ENCODE data around the gene EML6.

The EML6 gene

DNA sequence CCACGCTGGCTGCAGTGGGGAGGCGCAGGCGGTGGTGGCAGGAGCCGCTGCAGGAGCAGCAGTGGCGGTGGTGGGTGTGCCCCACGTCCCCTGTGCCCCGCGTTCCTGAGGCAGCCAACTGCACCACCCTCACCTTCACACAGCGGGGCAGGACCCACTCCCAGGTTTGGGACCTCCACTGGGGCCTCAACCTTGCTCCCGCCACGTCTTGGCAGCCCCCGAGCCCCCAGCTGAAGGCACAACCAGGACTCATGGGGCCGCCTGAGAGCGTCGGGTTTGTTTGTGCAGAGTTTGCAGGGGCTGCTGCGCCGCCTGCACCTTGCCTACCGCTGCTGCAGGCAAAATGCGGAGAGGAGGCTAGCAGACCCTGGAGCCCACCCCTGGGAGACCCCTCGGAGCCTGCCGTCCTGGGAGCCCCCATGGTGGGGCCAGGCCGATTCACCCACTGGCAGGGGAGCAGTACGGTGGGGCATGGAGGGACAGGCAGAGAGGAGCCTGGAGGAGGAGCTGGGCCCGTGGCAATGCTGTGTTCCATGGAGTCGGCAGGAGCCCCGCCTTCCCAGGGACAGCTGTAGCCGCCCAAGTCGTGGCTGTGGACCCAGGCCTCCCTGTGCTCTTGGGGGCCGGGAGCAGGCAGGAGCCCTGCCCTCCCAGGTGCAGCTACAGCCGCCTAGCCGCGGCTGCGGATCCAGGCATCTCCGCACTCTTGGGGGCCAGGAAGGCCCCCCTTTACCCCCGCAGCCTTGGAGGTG lies 14.7 kb upstream of the EML6 start:
- no peak for DNase-seq

GRCh38 chr2:54709336-54709809 lies 14.1 kb upstream of the EML6 start:
- DNase-seq: no peak

DNA sequence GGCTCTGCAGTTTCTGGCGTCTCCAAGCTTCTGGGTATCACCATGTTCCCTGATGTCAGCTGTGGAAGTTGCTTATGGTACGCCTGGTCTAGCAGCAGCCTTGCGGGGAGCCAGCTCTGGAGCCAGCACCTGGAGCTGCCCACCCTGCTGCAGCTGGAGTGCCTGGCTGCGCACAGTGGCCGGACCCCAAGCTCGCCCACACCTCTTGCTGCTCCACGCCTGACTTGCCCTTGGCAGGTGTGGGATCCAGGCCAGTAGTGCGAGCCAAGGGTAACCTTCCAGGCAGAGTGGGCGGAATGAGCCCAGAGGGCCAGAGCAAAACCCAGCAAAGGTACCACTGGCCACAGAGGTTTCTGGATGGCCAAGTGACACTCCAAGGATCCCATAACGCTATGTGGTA lies 13.2 kb upstream of the EML6 start:
- DNase-seq: no peak

GRCh38 chr2:54712516-54712915 lies 10.9 kb upstream of the EML6 start:
- no peak for DNase-seq

DNA sequence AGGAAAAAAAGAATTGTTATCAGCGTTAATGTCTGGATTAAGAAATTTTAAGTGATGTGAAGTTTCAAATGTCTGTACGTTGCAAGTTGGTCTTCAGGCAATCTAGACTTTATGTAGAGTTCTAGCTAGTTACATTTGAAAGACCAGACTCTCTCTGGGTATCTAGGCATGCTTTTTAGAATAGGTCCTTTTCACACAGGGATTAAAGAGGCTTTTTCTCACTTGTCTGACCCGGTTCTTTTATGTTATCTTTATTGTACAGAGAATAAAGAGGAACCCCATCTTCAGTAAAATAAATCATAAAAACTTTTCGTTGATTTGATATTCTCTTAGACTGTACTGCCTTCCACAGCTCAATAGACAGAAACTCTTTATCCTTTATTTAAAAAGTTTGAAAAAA lies 8.5 kb upstream of the EML6 start:
- DNase-seq: no peak

DNA sequence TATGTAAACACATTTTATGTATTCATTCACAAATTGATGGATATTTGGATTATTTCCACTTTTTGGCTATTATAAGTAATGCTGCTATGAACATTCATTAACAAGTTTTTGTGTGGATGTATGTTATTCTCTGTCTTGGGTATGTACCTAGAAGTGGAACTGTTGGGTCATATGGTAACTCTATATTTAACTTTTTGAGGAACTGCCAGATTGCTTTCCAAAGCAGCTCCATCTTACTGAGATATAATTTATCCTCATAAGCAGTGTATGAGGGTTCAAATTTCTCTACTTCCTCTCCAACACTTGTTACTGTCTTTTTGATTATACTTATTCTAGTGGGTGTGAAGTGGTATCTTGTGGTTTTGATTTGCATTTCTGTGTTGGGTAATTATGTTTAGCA lies 7.1 kb upstream of the EML6 start:
- no peak for DNase-seq

- DNase-seq: no peak
Measured at GRCh38 chr2:54720563-54720962, 2.9 kb upstream of the EML6 start.

- no peak for DNase-seq
Measured at GRCh38 chr2:54722641-54723040, 821 bp upstream of the EML6 start.

GRCh38 chr2:54723996-54724559 lies 616 bp downstream of the EML6 start:
- DNase-seq: peak; percentile 34

- peak; percentile 38 for DNase-seq
Measured at GRCh38 chr2:54724560-54725342, 1.3 kb downstream of the EML6 start.

DNA sequence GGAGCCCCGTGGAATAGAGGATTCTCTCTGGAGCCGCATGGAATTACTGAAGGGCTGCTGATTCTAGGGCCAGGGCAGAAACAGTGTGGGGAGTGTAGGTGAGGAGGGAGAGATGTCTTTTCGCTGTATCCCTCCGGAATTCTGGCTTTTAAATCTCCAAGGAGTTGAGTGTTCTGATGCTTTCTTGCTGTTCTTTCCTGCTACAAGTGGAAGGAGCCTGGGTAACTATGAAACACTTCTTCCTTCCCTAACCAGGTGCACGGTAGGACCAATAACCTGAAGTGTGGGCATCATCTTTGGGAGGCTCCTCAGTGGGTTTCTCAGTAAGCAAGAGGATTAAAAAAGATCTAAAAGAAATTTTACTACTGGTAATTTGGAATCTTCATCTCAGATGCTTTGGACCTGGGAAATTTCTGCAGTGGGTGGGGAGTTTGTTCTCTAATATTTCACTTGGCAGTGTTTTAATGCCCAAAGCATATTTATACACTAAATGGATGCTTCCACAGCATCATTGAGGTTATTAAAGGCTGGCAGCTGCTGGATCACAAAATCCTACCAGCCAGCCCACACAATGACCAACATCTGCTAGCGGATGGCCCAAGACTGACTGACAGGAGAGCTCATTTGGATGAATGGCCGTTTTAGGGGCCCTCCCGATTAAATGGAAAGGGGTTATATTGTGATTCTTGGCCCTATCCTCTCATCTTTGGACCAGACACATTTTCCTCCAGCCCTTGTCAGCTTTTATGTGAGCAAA lies 2.1 kb downstream of the EML6 start:
- peak; percentile 1 for DNase-seq

GRCh38 chr2:54726431-54726830 lies 3.0 kb downstream of the EML6 start:
- DNase-seq: no peak

DNA sequence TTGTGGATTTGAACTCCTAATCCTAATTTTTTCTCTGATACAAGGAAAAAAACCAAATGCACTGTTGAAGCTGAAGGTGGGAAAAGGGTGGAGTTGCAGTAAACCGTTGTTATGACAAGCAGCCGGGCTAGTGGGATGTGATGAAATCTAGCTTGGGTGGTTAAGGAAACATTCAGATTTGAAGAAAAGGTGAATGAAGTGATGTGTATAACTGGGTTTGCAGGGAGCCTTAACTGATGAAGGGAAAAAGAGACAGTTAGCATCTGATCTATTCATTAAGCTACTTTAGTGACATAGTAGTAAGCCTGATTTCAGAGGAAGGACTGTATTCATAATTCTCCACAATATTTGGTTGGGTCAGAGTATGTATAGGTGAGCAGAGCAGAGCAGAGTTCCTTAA lies 3.5 kb downstream of the EML6 start:
- no peak for DNase-seq

GRCh38 chr2:54728669-54729120 lies 5.2 kb downstream of the EML6 start:
- no peak for DNase-seq

DNA sequence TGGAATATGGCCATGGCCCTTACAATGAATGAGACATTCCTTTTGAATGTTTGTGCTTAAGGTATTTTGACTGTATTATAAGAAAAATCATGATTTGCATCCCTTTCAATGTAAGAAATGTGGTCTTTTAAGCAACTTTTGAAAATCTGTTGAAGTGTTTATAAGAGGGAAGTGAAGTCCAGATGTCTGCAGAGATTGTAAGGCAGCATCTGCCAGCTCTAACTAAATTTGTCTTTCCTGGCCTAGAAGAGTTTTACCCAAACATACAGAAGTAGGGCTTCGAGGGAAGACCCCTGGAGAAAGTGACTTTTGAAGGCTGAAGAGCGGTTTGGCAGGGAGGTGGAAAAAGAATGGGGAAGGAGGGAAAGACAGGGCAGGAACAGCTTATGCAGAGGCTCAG lies 12.2 kb downstream of the EML6 start:
- no peak for DNase-seq

- no peak for DNase-seq
Measured at GRCh38 chr2:54738281-54738680, 14.8 kb downstream of the EML6 start.

GRCh38 chr2:54740333-54740732 lies 16.9 kb downstream of the EML6 start:
- no peak for DNase-seq

DNA sequence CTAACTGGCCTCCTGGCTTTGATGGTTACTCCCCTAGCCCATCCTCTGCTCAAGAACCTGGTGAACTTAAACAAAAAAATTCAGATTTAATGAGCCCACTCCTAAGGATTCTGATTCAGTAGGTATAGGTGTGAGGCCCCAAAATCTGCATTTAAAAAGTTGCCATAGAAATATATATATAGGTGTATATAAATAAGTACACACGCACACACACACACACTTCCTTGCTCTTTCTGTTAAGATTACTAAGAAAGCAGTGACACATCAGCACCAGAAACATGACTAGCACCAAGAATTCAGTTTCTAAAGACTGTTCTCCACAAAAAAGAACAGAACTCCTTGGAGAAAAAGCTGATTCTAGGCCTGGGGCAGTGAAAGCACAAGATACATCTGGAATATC lies 17.8 kb downstream of the EML6 start:
- no peak for DNase-seq

DNA sequence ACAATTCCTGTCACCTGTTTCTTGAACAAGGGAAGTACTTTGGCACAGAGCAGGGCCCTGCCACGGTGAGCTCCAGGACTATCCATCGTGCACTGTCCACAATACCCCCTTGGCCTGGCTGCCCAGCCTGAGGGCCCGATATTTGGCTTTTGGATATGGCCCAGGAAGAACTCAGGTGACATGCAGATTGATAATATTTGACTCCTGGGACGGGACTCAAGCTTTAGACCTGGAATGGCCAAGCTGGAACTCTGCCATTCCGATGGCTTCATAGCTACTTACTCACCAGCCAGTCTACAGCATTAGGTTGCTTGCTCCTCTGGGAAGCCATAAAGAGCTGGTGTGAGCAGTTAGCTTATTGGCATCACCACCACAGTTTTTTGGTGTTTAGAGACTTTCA lies 26.6 kb downstream of the EML6 start:
- DNase-seq: no peak

GRCh38 chr2:54752439-54752838 lies 29.0 kb downstream of the EML6 start:
- no peak for DNase-seq

DNA sequence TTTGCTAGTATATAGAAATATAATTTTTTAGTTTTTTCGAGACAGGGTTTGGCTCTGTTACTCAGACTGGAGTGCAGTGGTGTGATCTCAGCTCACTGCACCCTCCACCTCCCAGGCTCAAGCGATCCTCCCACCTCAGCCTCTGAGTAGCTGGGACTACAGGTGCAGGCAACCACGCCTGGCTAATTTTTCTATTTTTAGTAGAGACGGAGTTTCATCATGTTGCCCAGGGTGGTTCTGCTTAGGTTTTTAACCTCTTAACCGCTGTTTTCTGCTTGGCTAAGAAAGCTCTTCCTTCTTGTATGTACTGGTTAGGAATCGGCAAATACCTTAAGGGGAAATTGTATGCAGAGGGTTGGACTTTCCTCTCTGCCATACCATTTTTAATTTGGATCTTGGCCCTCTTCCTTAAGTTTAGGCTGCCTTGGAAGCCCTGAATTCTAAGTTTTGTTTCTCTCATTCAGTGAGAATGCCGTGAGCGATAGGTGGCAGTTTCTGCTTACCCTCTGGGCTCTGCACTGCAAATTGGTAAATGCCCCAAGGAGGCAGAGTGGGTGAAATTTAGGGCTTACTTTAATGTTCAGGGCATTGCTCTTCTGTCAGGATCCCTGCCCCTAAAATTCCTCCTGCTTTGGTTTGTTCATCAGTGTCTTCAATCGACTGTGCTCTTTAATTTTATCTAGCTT lies 32.3 kb downstream of the EML6 start:
- DNase-seq: no peak

DNA sequence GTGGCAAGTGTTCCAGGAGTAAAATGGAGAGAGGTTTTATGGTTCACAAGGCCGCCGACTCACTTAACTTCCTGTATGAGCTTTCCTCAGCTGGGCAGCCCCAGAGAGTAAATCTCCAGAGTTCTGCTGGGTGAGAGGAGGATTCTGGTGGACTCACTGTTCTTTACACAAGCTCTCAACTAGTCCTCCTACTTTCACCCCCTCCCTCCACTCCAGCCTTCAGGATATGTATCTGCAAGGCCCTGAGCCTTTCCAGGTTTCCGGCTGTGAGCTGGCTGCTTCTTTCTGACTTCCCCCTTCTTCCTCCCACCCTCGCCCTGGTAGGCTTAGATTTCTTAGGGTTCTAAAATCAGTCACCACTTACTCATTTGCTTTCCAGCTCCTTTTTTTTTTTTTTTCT lies 34.0 kb downstream of the EML6 start:
- DNase-seq: no peak

- no peak for DNase-seq
Measured at GRCh38 chr2:54758951-54759350, 35.5 kb downstream of the EML6 start.
